Measurements from ENCODE around the gene OR2AG2.

OR2AG2 gene

GRCh38 chr11:6738590-6738989 lies 33.2 kb downstream of the OR2AG2 start:
- DNase-seq: no peak

- no peak for DNase-seq
Observed at GRCh38 chr11:6737872-6738466, 33.8 kb downstream of the OR2AG2 start.

GRCh38 chr11:6736495-6737121 lies 35.2 kb downstream of the OR2AG2 start:
- no peak for DNase-seq

- DNase-seq: no peak
Observed at GRCh38 chr11:6735306-6735705, 36.5 kb downstream of the OR2AG2 start.

GRCh38 chr11:6734616-6735015 lies 37.2 kb downstream of the OR2AG2 start:
- DNase-seq: no peak

GRCh38 chr11:6733326-6734275 lies 38.2 kb downstream of the OR2AG2 start:
- DNase-seq: no peak

- DNase-seq: no peak
Observed at GRCh38 chr11:6727971-6728760, 43.6 kb downstream of the OR2AG2 start.

- no peak for DNase-seq
Observed at GRCh38 chr11:6725386-6725896, 46.3 kb downstream of the OR2AG2 start.

GRCh38 chr11:6724013-6724412 lies 47.8 kb downstream of the OR2AG2 start:
- no peak for DNase-seq

GRCh38 chr11:6721343-6721742 lies 50.4 kb downstream of the OR2AG2 start:
- no peak for DNase-seq

- no peak for DNase-seq
Observed at GRCh38 chr11:6719576-6719975, 52.2 kb downstream of the OR2AG2 start.

- DNase-seq: no peak
Observed at GRCh38 chr11:6717426-6717825, 54.4 kb downstream of the OR2AG2 start.
